ENCODE data around the gene CDC42BPA. TPM values are rescaled to one million over a fixed set of nuclear protein-coding genes. Genes with fewer than 3 reads are reported as not detected.
"Not testable (repeated sequence)": the region's sequence is repeated elsewhere in the genome, so short reads cannot be mapped to it uniquely, and the experiment has no call there.

CDC42BPA gene
- total RNA-seq, 8 experiments from 2014 or later, result 36.0 to 89.0 (median 67.4) TPM

GRCh38 chr1:227352164-227352563, 33.9 kb upstream of the CDC42BPA start:
- in situ Hi-C loops (cut with MboI; ENCODE audit: low pct_unique_long_range_greater_than_20kb in 2 of 9, low sequenced_read_pairs in 9 of 9, unreplicated experiment in 9 of 9); H3K27ac ChIP-seq; H3K4me3 ChIP-seq; ATAC-seq (replicated peaks in 6 of 8); H3K4me1 ChIP-seq (replicated peaks in 1 of 2): not testable (repeated sequence)
- WGBS, 10 experiments, result 80 to 100% (median 100%) methylated on average over 1 to 2 of the region's 2 CpGs; no CpG with 5 or more reads in 5 of the 10 experiments

GRCh38 chr1:227351443-227351842, 33.2 kb upstream of the CDC42BPA start:
- in situ Hi-C loops (cut with MboI; ENCODE audit: low pct_unique_long_range_greater_than_20kb in 2 of 9, low sequenced_read_pairs in 9 of 9, unreplicated experiment in 9 of 9), result no loop called here
- peaks cover under 1 to 2% of the 10 kb centered on the region in 2 donors for H3K4me1 ChIP-seq (replicated peaks in 1 of 2)
- peak in 3 of 8 experiments; percentile 23 to 46 (median 39) for ATAC-seq (replicated peaks in 6 of 8)
- H3K27ac ChIP-seq, result no peak overlapping the region
- no peak overlapping the region for H3K4me3 ChIP-seq
- WGBS, 10 experiments, result 0 to 50% (median 0%) methylated on average over 1 of the region's 1 CpG; no CpG with 5 or more reads in 2 of the 10 experiments

GRCh38 chr1:227349967-227350366, 31.7 kb upstream of the CDC42BPA start:
- Histone ChIP-seq H3K4me3 (no peak overlapping the region), H3K27ac (no peak overlapping the region), H3K4me1 (replicated peaks in 1 of 2) (peaks cover 0 to 2% of the 10 kb centered on the region in 2 donors)
- in situ Hi-C loops (cut with MboI; ENCODE audit: low pct_unique_long_range_greater_than_20kb in 2 of 9, low sequenced_read_pairs in 9 of 9, unreplicated experiment in 9 of 9), result loop anchor here in 2 of 9 experiments (25.0 kb wide), 2 partner anchors 87 to 113 kb away; no protein-coding TSS in a partner anchor
- ATAC-seq (replicated peaks in 6 of 8), result peak in 3 of 8 experiments; percentile 30 to 88 (median 72)
- WGBS, 10 experiments, result 14 to 100% (median 84%) methylated on average over 1 to 3 of the region's 3 CpGs; no CpG with 5 or more reads in 2 of the 10 experiments

- no peaks in the 10 kb centered on the region for H3K4me1 ChIP-seq (replicated peaks in 1 of 2)
- peak in 7 of 8 experiments; percentile 50 to 93 (median 63) for ATAC-seq (replicated peaks in 6 of 8)
- WGBS, 10 experiments, result 0 to 86% (median 54%) methylated on average over 1 to 3 of the region's 3 CpGs
- H3K27ac ChIP-seq, result no peak overlapping the region
- no peak overlapping the region for H3K4me3 ChIP-seq
- in situ Hi-C loops (cut with MboI; ENCODE audit: low pct_unique_long_range_greater_than_20kb in 2 of 9, low sequenced_read_pairs in 9 of 9, unreplicated experiment in 9 of 9), result loop anchor here in 2 of 9 experiments (25.0 kb wide), 2 partner anchors 93 to 107 kb away; no protein-coding TSS in a partner anchor
Observed at GRCh38 chr1:227343727-227344551, 25.6 kb upstream of the CDC42BPA start.

GRCh38 chr1:227343206-227343605, 24.9 kb upstream of the CDC42BPA start:
- in situ Hi-C loops (cut with MboI; ENCODE audit: low pct_unique_long_range_greater_than_20kb in 2 of 9, low sequenced_read_pairs in 9 of 9, unreplicated experiment in 9 of 9), result loop anchor here in 2 of 9 experiments (25.0 kb wide), 2 partner anchors 94 to 106 kb away; no protein-coding TSS in a partner anchor
- Histone ChIP-seq H3K27ac (no peak overlapping the region), H3K4me3 (no peak overlapping the region), H3K4me1 (replicated peaks in 1 of 2) (no peaks in the 10 kb centered on the region)
- peak in 2 of 8 experiments; percentile 56 to 58 for ATAC-seq (replicated peaks in 6 of 8)

- Histone ChIP-seq H3K4me3 (no peak overlapping the region), H3K4me1 (replicated peaks in 1 of 2) (no peaks in the 10 kb centered on the region), H3K27ac (no peak overlapping the region)
- no peak for ATAC-seq (replicated peaks in 6 of 8)
- in situ Hi-C loops (cut with MboI; ENCODE audit: low pct_unique_long_range_greater_than_20kb in 2 of 9, low sequenced_read_pairs in 9 of 9, unreplicated experiment in 9 of 9), result loop anchor here in 2 of 9 experiments (25.0 kb wide), 2 partner anchors 95 to 105 kb away; no protein-coding TSS in a partner anchor
- 87 to 100% (median 99%) methylated on average over 1 to 3 of the region's 3 CpGs; no CpG with 5 or more reads in 4 of the 10 experiments for WGBS, 10 experiments
Observed at GRCh38 chr1:227342075-227342829, 24.0 kb upstream of the CDC42BPA start.

- not testable (repeated sequence) for H3K27ac ChIP-seq; H3K4me3 ChIP-seq; ATAC-seq (replicated peaks in 6 of 8); H3K4me1 ChIP-seq (replicated peaks in 1 of 2)
- in situ Hi-C loops (cut with MboI; ENCODE audit: low pct_unique_long_range_greater_than_20kb in 2 of 9, low sequenced_read_pairs in 9 of 9, unreplicated experiment in 9 of 9), result loop anchor here in 2 of 9 experiments (25.0 kb wide), 2 partner anchors 99 to 101 kb away; no protein-coding TSS in a partner anchor
- 15 to 100% (median 92%) methylated on average over 2 to 4 of the region's 4 CpGs; no CpG with 5 or more reads in 2 of the 10 experiments for WGBS, 10 experiments
Observed at GRCh38 chr1:227336136-227336535, 17.8 kb upstream of the CDC42BPA start.

GRCh38 chr1:227335242-227336020, 17.1 kb upstream of the CDC42BPA start:
- in situ Hi-C loops (cut with MboI; ENCODE audit: low pct_unique_long_range_greater_than_20kb in 2 of 9, low sequenced_read_pairs in 9 of 9, unreplicated experiment in 9 of 9), result loop anchor here in 2 of 9 experiments (25.0 kb wide), 2 partner anchors 98 to 102 kb away; no protein-coding TSS in a partner anchor
- 33 to 100% (median 87%) methylated on average over 1 to 4 of the region's 5 CpGs; no CpG with 5 or more reads in 3 of the 10 experiments for WGBS, 10 experiments
- Histone ChIP-seq H3K27ac (no peak overlapping the region), H3K4me1 (replicated peaks in 1 of 2) (no peaks in the 10 kb centered on the region), H3K4me3 (no peak overlapping the region)
- ATAC-seq (replicated peaks in 6 of 8), result peak in 2 of 8 experiments; percentile 68 to 72

GRCh38 chr1:227333423-227333822, 15.1 kb upstream of the CDC42BPA start:
- H3K4me3 ChIP-seq, result no peak overlapping the region
- peaks cover 0 to 4% of the 10 kb centered on the region in 2 donors for H3K4me1 ChIP-seq (replicated peaks in 1 of 2)
- peak in 2 of 8 experiments; percentile 33 to 84 for ATAC-seq (replicated peaks in 6 of 8)
- H3K27ac ChIP-seq, result no peak overlapping the region
- 33 to 100% (median 90%) methylated on average over 1 to 4 of the region's 4 CpGs; no CpG with 5 or more reads in 1 of the 10 experiments for WGBS, 10 experiments
- in situ Hi-C loops (cut with MboI; ENCODE audit: low pct_unique_long_range_greater_than_20kb in 2 of 9, low sequenced_read_pairs in 9 of 9, unreplicated experiment in 9 of 9), result loop anchor here in 2 of 9 experiments (25.0 kb wide), 2 partner anchors 96 to 104 kb away; no protein-coding TSS in a partner anchor

GRCh38 chr1:227330279-227331076, 12.2 kb upstream of the CDC42BPA start:
- in situ Hi-C loops (cut with MboI; ENCODE audit: low pct_unique_long_range_greater_than_20kb in 2 of 9, low sequenced_read_pairs in 9 of 9, unreplicated experiment in 9 of 9), result loop anchor here in 2 of 9 experiments (25.0 kb wide), 2 partner anchors 93 to 107 kb away; no protein-coding TSS in a partner anchor
- ATAC-seq (replicated peaks in 6 of 8), result peak in 4 of 8 experiments; percentile 78 to 99 (median 95)

GRCh38 chr1:227328405-227329019, 10.2 kb upstream of the CDC42BPA start:
- no peak for ATAC-seq (replicated peaks in 6 of 8)
- Histone ChIP-seq H3K27ac (no peak overlapping the region), H3K4me1 (replicated peaks in 1 of 2) (peaks cover 0 to 14% of the 10 kb centered on the region in 2 donors), H3K4me3 (no peak overlapping the region)
- in situ Hi-C loops (cut with MboI; ENCODE audit: low pct_unique_long_range_greater_than_20kb in 2 of 9, low sequenced_read_pairs in 9 of 9, unreplicated experiment in 9 of 9), result loop anchor here in 2 of 9 experiments (25.0 kb wide), 2 partner anchors 91 to 109 kb away; no protein-coding TSS in a partner anchor
- WGBS, 10 experiments, result 45 to 100% (median 84%) methylated on average over 1 to 6 of the region's 6 CpGs

More at GRCh38 chr1:227330279-227331076, 12.2 kb upstream of the CDC42BPA start:
- Histone ChIP-seq H3K27ac (no peak overlapping the region), H3K4me3 (no peak overlapping the region), H3K4me1 (replicated peaks in 1 of 2) (peaks cover 0 to 7% of the 10 kb centered on the region in 2 donors)
- 26 to 100% (median 64%) methylated on average over 1 to 8 of the region's 8 CpGs for WGBS, 10 experiments
